Large intestine (tissue), 12 donors: ENCODE measurements around the gene EIF4E3. TPM values are rescaled to one million over a fixed set of nuclear protein-coding genes. Genes with fewer than 3 reads are reported as not detected.

Experiments used
- DNase-seq, 2 donors: peaks; one replicate each; pipeline versions ENCODE4 v3.0.0 to v3.0.0-alpha.2; 2013
- H3K27ac ChIP-seq: one replicate; pipeline ENCODE4 v1.5.1; 2013; ENCODE audit warnings: low read length
- H3K27me3 ChIP-seq: 2 replicates; pipeline ENCODE4 v1.6.1; 2013; ENCODE audit warnings: low read length; ENCODE audit not compliant: control insufficient read depth, insufficient read depth
- H3K36me3 ChIP-seq: 2 replicates; pipeline ENCODE4 v1.6.1; 2013; ENCODE audit warnings: low read length; ENCODE audit not compliant: control insufficient read depth, insufficient read depth
- H3K4me1 ChIP-seq: one replicate; pipeline ENCODE4 v1.6.1; 2013; ENCODE audit warnings: low read length; ENCODE audit not compliant: control insufficient read depth, insufficient read depth
- H3K4me3 ChIP-seq: one replicate; pipeline ENCODE4 v1.5.1; 2013; ENCODE audit warnings: low read length
- H3K9me3 ChIP-seq: one replicate; pipeline ENCODE4 v1.6.1; 2013; ENCODE audit warnings: mild to moderate bottlenecking, low read depth, low read length, moderate library complexity; ENCODE audit not compliant: control insufficient read depth
- WGBS: methylation state at CpG from one replicate; pipeline ENCODE4 v1.1.5; 2013; ENCODE audit warnings: low lambda C conversion rate; ENCODE audit not compliant: insufficient coverage; 5-methylcytosine and 5-hydroxymethylcytosine counted together
- long read RNA-seq, 11 donors: transcript quantifications; one replicate each; lab custom pipeline, GENCODE V29; 2026
- polyA plus RNA-seq: library from polyadenylated mRNA; unstranded; fragments of 120-200 nt; gene quantifications from one replicate; pipeline ENCODE4 v1.2.1, GENCODE V29; 2013

EIF4E3 gene
- 7.7 TPM for polyA plus RNA-seq
- long read RNA-seq, donor 1, full-length matches to known transcripts = 2 of 2 reads
- long read RNA-seq, donor 1, partial matches to known transcripts = 0 of 2 reads
- long read RNA-seq, donor 1, other reads (novel, unspliced or antisense) = 0 of 2 reads
- long read RNA-seq, donor 2, partial matches to known transcripts = 12 of 12 reads
- long read RNA-seq, donor 2, other reads (novel, unspliced or antisense) = 0 of 12 reads
- long read RNA-seq, donor 3 = 0 reads
- long read RNA-seq, donor 4, full-length matches to known transcripts = 1 of 1 reads
- long read RNA-seq, donor 4, partial matches to known transcripts = 0 of 1 reads
- long read RNA-seq, donor 4, other reads (novel, unspliced or antisense) = 0 of 1 reads
- long read RNA-seq, donor 5, full-length matches to known transcripts = 2 of 14 reads
- long read RNA-seq, donor 5, partial matches to known transcripts = 12 of 14 reads
- long read RNA-seq, donor 5, other reads (novel, unspliced or antisense) = 0 of 14 reads
- long read RNA-seq, donor 6, full-length matches to known transcripts = 1 of 1 reads
- long read RNA-seq, donor 6, partial matches to known transcripts = 0 of 1 reads
- long read RNA-seq, donor 6, other reads (novel, unspliced or antisense) = 0 of 1 reads
- long read RNA-seq, donor 7, full-length matches to known transcripts = 1 of 1 reads
- long read RNA-seq, donor 7, partial matches to known transcripts = 0 of 1 reads
- long read RNA-seq, donor 7, other reads (novel, unspliced or antisense) = 0 of 1 reads
- long read RNA-seq, donor 8, full-length matches to known transcripts = 3 of 3 reads
- long read RNA-seq, donor 8, partial matches to known transcripts = 0 of 3 reads
- long read RNA-seq, donor 8, other reads (novel, unspliced or antisense) = 0 of 3 reads
- long read RNA-seq, donor 9 = 0 reads
- long read RNA-seq, donor 10, full-length matches to known transcripts = 1 of 1 reads
- long read RNA-seq, donor 10, partial matches to known transcripts = 0 of 1 reads
- long read RNA-seq, donor 10, other reads (novel, unspliced or antisense) = 0 of 1 reads
- long read RNA-seq, donor 11, full-length matches to known transcripts = 2 of 2 reads
- long read RNA-seq, donor 11, partial matches to known transcripts = 0 of 2 reads
- long read RNA-seq, donor 11, other reads (novel, unspliced or antisense) = 0 of 2 reads

DNA sequence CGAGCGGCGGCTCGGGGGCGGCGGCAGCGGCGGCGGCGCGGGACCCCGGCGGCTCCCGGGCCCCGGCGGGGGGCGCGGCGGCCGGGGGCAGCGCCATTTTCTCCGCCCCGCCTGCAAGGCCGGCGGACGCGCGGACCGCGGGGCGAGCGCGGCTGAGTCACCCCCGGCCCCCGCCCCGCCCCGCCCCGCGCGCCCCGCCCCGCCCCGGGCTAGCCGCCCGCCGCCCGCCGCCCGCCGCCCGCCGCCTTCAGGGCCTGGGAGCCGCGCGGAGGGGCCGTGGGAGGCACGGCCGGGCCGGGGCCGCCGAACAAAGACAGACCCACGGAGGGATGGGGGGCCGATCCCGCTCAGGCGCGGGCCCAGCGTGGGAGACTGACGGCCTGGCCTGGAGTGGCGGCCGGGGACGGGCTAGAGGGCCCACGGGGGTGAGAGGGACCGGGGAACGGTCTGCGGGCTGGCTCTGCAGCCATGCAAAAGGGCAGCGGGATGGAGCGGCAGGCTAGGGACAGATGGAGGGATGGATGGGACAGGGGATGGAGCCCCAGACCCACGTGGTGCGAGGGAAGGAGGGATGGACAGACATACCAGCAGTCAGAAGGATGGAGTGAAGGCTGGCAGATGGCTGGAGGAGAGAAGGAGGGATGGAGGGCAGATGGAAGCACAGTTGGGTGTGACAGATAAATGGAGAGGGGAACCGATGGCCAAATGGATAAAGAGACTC is at the start of gene EIF4E3:
EIF4E3 (minus strand) TSS at position 132 of the 721 bp plus-strand sequence; CDS start at position 97, 35 bp downstream.
- WGBS = 57% methylated on average over 1 of the region's 80 CpGs
- peaks cover 24% of the 10 kb centered on the region for H3K27me3 ChIP-seq

DNA sequence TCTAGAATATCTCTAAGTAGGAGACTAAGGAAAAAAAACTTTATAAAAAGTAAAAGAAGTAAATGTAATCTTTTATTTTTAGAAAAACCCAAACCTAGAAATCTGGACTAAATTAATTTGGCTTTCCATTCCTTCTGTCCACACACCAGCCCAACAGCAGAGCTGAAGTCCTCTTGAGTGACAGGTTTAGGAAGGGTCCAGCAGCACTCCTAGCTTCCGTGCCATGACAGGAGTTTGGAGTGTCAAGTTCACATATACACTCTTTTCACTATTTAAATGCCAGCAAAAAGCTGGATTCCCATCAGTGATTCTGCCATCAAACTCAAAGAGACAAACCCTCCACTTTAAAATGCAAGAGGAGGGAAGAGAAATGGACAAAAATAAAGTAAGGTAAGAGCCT is 46.7 kb upstream of the EIF4E3 start:
- H3K36me3 ChIP-seq = no peaks in the 10 kb centered on the region
- H3K27me3 ChIP-seq = peaks cover 45% of the 10 kb centered on the region
- WGBS = no CpG with 5 or more reads among the region's 1 CpG
- no peaks in the 10 kb centered on the region for H3K9me3 ChIP-seq
- DNase-seq = no peak
- H3K27ac ChIP-seq = no peak overlapping the region
- H3K4me3 ChIP-seq = no peak overlapping the region
- no peaks in the 10 kb centered on the region for H3K4me1 ChIP-seq

More for the DNA sequence above, at the start of gene EIF4E3:
- H3K4me3 ChIP-seq = peak within 1 kb of the TSS; percentile 70
- peaks cover 10% of the 10 kb centered on the region for H3K4me1 ChIP-seq
- H3K36me3 ChIP-seq = no peaks in the 10 kb centered on the region
- no peak within 1 kb of the TSS for H3K27ac ChIP-seq
- H3K9me3 ChIP-seq = no peaks in the 10 kb centered on the region
- DNase-seq = peak in 1 of 2 donors; percentile 36

DNA sequence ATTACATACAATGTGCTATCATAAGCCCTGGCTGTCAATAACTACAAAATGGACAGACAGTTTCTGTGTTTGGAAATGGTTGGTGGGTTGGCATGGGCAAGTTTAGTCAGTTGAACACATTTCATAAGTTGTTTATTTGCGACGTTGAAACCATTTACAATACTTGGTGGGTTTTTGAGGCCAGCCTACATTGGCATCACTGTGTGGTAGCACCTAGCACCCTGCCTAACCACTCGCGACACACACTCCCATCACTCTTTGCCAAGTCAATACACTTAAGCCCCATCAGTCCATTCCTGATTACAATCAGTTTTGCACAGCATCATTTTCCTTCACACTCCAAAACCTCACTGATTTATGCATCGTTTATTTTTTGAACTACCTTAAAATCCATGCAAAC is 45.9 kb upstream of the EIF4E3 start:
- Histone ChIP-seq H3K9me3 (no peaks in the 10 kb centered on the region), H3K36me3 (no peaks in the 10 kb centered on the region), H3K27ac (no peak overlapping the region), H3K4me1 (no peaks in the 10 kb centered on the region), H3K4me3 (no peak overlapping the region), H3K27me3 (peaks cover 38% of the 10 kb centered on the region)
- no peak for DNase-seq
- WGBS = 100% methylated on average over 1 of the region's 5 CpGs

DNA sequence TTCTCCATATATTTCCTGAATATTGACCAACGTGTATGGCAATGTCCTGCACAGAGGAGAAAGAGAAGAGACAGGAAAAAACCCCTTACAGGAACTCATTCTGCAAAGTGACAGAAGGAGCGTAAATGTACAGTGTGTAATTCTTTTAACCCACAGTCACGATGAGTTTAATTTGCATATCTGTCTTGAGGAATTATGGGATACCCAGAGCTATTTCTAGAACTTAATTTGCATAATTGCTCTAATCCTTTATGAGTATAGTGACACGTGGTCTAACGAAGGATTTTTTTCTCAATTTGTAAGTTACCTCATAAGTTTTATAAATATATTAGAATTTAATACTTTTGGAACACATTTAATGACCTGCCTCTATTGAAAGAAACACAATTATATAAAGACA is 38.2 kb upstream of the EIF4E3 start:
- WGBS = 93% methylated on average over 2 of the region's 5 CpGs
- Histone ChIP-seq H3K27ac (no peak overlapping the region), H3K9me3 (no peaks in the 10 kb centered on the region), H3K4me3 (no peak overlapping the region), H3K36me3 (no peaks in the 10 kb centered on the region), H3K4me1 (no peaks in the 10 kb centered on the region), H3K27me3 (peaks cover 41% of the 10 kb centered on the region)
- no peak for DNase-seq

DNA sequence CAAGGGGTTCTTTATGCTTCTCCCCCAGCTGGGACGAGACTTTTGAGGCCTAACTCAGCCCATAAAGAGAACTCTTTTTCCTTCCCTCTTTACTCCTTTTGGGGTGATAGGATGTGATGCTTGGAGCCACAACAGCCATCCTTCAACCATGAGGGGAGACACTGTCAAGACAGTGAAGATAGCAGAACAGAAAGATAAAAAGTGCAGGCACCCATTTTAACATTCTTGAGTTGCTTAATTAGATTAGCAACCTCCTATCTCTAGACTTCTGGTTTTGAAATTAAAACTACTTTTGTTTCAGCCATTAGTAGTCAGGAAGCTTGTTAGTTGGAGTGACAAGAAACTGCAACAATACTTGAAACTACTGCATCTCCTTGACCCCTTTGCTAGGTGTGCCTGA is 34.9 kb upstream of the EIF4E3 start:
- Histone ChIP-seq H3K4me3 (no peak overlapping the region), H3K27ac (no peak overlapping the region), H3K9me3 (no peaks in the 10 kb centered on the region), H3K27me3 (peaks cover 66% of the 10 kb centered on the region), H3K4me1 (no peaks in the 10 kb centered on the region), H3K36me3 (no peaks in the 10 kb centered on the region)
- no CpG with 5 or more reads among the region's 1 CpG for WGBS
- no peak for DNase-seq

DNA sequence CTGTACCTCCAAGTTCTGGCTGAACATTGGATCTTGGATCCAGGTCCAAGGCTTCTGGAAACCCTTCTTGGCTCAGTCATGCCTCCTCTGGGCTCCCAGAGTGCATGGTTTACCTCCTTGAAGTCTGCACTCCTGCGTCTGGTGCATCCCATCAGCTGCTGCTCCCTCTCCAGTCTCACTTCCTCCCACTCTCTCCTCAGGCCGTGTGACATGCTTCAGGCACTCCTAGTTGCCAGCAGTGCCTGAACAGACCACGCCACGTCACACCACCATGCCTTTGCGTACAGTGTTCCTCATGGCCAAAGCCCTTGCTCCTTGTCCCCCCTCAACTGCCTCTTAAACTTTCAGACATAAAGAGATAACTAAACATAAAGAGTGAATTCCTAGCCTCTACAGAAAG is 34.2 kb upstream of the EIF4E3 start:
- Histone ChIP-seq H3K36me3 (no peaks in the 10 kb centered on the region), H3K27me3 (peaks cover 71% of the 10 kb centered on the region), H3K4me1 (no peaks in the 10 kb centered on the region), H3K27ac (no peak overlapping the region), H3K9me3 (no peaks in the 10 kb centered on the region), H3K4me3 (no peak overlapping the region)
- DNase-seq = no peak
- WGBS = 100% methylated on average over 1 of the region's 5 CpGs

DNA sequence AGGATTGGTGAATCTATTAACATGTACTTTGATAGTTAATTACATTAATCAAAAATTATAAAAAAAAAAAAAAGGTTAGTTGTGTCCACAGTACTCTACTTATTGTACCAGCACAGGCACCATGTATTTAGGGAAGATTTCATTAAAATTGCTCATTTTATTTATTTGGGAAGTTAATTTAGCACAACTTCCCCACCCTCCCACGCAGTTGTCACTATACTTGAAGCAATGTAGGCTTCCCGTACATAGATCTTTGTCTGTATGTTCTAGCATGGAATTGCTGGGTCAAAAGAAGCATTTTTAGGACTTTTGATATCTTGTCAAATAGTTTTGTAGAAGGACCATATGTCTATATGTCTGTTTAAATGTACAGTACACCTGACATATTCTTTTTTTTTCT is 32.9 kb upstream of the EIF4E3 start:
- Histone ChIP-seq H3K27me3 (peaks cover 67% of the 10 kb centered on the region), H3K4me3 (no peak overlapping the region), H3K4me1 (no peaks in the 10 kb centered on the region), H3K36me3 (no peaks in the 10 kb centered on the region), H3K9me3 (no peaks in the 10 kb centered on the region), H3K27ac (no peak overlapping the region)
- 92% methylated on average over 2 of the region's 2 CpGs for WGBS
- no peak for DNase-seq

DNA sequence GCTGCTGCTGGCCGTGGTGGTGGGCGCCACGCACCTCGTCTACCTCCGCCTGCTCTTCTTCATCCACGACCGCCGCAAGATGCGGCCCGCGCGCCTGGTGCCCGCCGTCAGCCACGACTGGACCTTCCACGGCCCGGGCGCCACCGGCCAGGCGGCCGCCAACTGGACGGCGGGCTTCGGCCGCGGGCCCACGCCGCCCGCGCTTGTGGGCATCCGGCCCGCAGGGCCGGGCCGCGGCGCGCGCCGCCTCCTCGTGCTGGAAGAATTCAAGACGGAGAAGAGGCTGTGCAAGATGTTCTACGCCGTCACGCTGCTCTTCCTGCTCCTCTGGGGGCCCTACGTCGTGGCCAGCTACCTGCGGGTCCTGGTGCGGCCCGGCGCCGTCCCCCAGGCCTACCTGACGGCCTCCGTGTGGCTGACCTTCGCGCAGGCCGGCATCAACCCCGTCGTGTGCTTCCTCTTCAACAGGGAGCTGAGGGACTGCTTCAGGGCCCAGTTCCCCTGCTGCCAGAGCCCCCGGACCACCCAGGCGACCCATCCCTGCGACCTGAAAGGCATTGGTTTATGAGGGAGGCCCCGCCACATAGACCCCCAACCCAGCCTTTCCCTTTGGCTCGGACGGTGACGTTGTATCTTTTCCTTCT is 29.5 kb upstream of the EIF4E3 start:
- peak in 1 of 2 donors; percentile 10 for DNase-seq
- Histone ChIP-seq H3K4me3 (no peak overlapping the region), H3K4me1 (no peaks in the 10 kb centered on the region), H3K27ac (no peak overlapping the region), H3K9me3 (no peaks in the 10 kb centered on the region), H3K36me3 (no peaks in the 10 kb centered on the region), H3K27me3 (peaks cover 74% of the 10 kb centered on the region)
- WGBS = no CpG with 5 or more reads among the region's 65 CpGs

DNA sequence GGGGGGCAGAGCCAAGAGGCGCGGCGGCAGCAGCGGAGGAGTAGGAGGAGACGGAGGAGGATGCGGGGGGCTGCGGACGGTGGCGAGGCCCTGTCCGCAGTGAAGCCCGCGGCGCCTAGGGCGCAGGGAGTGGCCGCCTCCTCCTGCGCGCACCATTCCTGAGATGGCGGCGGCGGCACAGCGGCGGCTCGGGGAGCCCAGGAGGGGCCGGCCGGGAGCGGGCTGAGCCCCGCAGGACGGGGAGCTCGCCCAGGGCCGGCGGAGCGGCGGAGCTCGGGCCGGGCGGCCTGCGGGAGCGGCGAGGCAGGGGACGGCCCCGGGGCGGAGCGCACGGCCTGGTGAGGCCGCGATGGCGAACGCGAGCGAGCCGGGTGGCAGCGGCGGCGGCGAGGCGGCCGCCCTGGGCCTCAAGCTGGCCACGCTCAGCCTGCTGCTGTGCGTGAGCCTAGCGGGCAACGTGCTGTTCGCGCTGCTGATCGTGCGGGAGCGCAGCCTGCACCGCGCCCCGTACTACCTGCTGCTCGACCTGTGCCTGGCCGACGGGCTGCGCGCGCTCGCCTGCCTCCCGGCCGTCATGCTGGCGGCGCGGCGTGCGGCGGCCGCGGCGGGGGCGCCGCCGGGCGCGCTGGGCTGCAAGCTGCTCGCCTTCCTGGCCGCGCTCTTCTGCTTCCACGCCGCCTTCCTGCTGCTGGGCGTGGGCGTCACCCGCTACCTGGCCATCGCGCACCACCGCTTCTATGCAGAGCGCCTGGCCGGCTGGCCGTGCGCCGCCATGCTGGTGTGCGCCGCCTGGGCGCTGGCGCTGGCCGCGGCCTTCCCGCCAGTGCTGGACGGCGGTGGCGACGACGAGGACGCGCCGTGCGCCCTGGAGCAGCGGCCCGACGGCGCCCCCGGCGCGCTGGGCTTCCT is 28.8 kb upstream of the EIF4E3 start, which contains the start of gene GPR27:
GPR27 (plus strand) TSS at position 155 of the 909 bp plus-strand sequence; CDS start at position 350, 195 bp downstream.
- Histone ChIP-seq H3K36me3 (no peaks in the 10 kb centered on the region), H3K27ac (no peak within 1 kb of the TSS), H3K4me3 (no peak within 1 kb of the TSS), H3K4me1 (no peaks in the 10 kb centered on the region), H3K9me3 (no peaks in the 10 kb centered on the region), H3K27me3 (peaks cover 72% of the 10 kb centered on the region)
- no CpG with 5 or more reads among the region's 131 CpGs for WGBS
- peak; percentile 16 to 72 for DNase-seq
